HFFc6 (cell line): ENCODE data around the gene PIK3C2B. TPM values are rescaled to one million over a fixed set of nuclear protein-coding genes. Genes with fewer than 3 reads are reported as not detected.

Experiments
- DNase-seq: peaks from one replicate; pipeline ENCODE4 v3.0.0-alpha.2; 2018
- H3K27ac Mint-ChIP-seq: 2 replicates; pipeline ENCODE4 v1.8.0; 2020; ENCODE audit warnings: mild to moderate bottlenecking, mixed read lengths
- H3K27me3 Mint-ChIP-seq: 2 replicates; pipeline ENCODE4 v1.8.0; 2021; ENCODE audit warnings: mild to moderate bottlenecking, moderate library complexity, mixed read lengths; ENCODE audit not compliant: insufficient read depth
- H3K36me3 Mint-ChIP-seq: 2 replicates; pipeline ENCODE4 v1.8.0; 2021; ENCODE audit warnings: low read depth, mixed read lengths
- H3K4me1 Mint-ChIP-seq: 2 replicates; pipeline ENCODE4 v1.8.0; 2020; ENCODE audit warnings: low read depth, mixed read lengths
- H3K4me3 Mint-ChIP-seq: 2 replicates; pipeline ENCODE4 v1.8.0; 2020; ENCODE audit warnings: mild to moderate bottlenecking, moderate library complexity, mixed read lengths
- H3K9me3 Mint-ChIP-seq: 2 replicates; pipeline ENCODE4 v1.8.0; 2020; ENCODE audit warnings: mild to moderate bottlenecking, mixed read lengths
- CTCF ChIP-seq: fragments of 200-600 bp; sonication (generic); IDR thresholded peaks from 2 replicates; pipeline ENCODE4 v1.5.0; 2021; ENCODE audit warnings: antibody characterized with exemption, mild to moderate bottlenecking
- total RNA-seq, 6 experiments: library from RNA; stranded (reverse); fragmentation: NEBNext Ultra II Directional; extraction: Animal tissue kit (Norgen Biotek cat#: 25700); gene quantifications; 2 replicates in 1 of 6; 3 replicates in 5 of 6; pipeline ENCODE4 v1.2.3, GENCODE V29; 2021

The PIK3C2B gene
- total RNA-seq, 6 experiments from 2014 or later, result 1.6 to 3.2 (median 2.0) TPM

GRCh38 chr1:204448991-204449677, 45.5 kb downstream of the PIK3C2B start:
- Mint-ChIP-seq H3K9me3 (no peaks in the 10 kb centered on the region), H3K27me3 (peaks cover 10% of the 10 kb centered on the region), H3K27ac (no peak overlapping the region), H3K36me3 (no peaks in the 10 kb centered on the region), H3K4me1 (peaks cover 10% of the 10 kb centered on the region; the same call in 1 of the 2 replicates), H3K4me3 (no peak overlapping the region)
- TF ChIP-seq CTCF, result no peak
- DNase-seq, result no peak

GRCh38 chr1:204448344-204448964, 46.2 kb downstream of the PIK3C2B start:
- H3K4me1 Mint-ChIP-seq, result peaks cover 10% of the 10 kb centered on the region; the same call in 1 of the 2 replicates

GRCh38 chr1:204447736-204448135, 46.9 kb downstream of the PIK3C2B start:
- H3K4me1 Mint-ChIP-seq, result peaks cover 10% of the 10 kb centered on the region; the same call in 1 of the 2 replicates
- no peak overlapping the region for H3K4me3 Mint-ChIP-seq
- H3K27ac Mint-ChIP-seq, result no peak overlapping the region
- no peak for DNase-seq
- no peaks in the 10 kb centered on the region for H3K36me3 Mint-ChIP-seq
- TF ChIP-seq CTCF, result no peak
- no peaks in the 10 kb centered on the region for H3K9me3 Mint-ChIP-seq
- H3K27me3 Mint-ChIP-seq, result peaks cover 16% of the 10 kb centered on the region

More at GRCh38 chr1:204448344-204448964, 46.2 kb downstream of the PIK3C2B start:
- no peak overlapping the region for H3K27ac Mint-ChIP-seq
- no peaks in the 10 kb centered on the region for H3K36me3 Mint-ChIP-seq
- DNase-seq, result no peak
- peaks cover 12% of the 10 kb centered on the region for H3K27me3 Mint-ChIP-seq
- no peaks in the 10 kb centered on the region for H3K9me3 Mint-ChIP-seq
- no peak overlapping the region for H3K4me3 Mint-ChIP-seq
- TF ChIP-seq CTCF, result no peak

GRCh38 chr1:204447190-204447589, 47.4 kb downstream of the PIK3C2B start:
- no peak overlapping the region for H3K27ac Mint-ChIP-seq
- no peak for TF ChIP-seq CTCF
- no peaks in the 10 kb centered on the region for H3K36me3 Mint-ChIP-seq
- H3K27me3 Mint-ChIP-seq, result peaks cover 16% of the 10 kb centered on the region
- H3K4me1 Mint-ChIP-seq, result peaks cover 10% of the 10 kb centered on the region; the same call in 1 of the 2 replicates
- H3K4me3 Mint-ChIP-seq, result no peak overlapping the region
- no peak for DNase-seq
- H3K9me3 Mint-ChIP-seq, result no peaks in the 10 kb centered on the region

GRCh38 chr1:204446413-204447111, 48.0 kb downstream of the PIK3C2B start:
- Mint-ChIP-seq H3K4me3 (no peak overlapping the region), H3K36me3 (no peaks in the 10 kb centered on the region; the same call in 1 of the 2 replicates), H3K4me1 (peaks cover 10% of the 10 kb centered on the region; the same call in 1 of the 2 replicates), H3K9me3 (no peaks in the 10 kb centered on the region), H3K27me3 (peaks cover 13% of the 10 kb centered on the region), H3K27ac (no peak overlapping the region)
- DNase-seq, result peak; percentile 36
- peak; percentile 77 for TF ChIP-seq CTCF
